GM23338 (cell line): Measurements from ENCODE around the gene ZNF674. TPM values are rescaled to one million over a fixed set of nuclear protein-coding genes. Genes with fewer than 3 reads are reported as not detected.
A peak's percentile ranks its signal among the peaks of the same experiment; 100 is the strongest.

Experiments
- ATAC-seq: fragments of 200-7000 bp; cut with Tn5 transposase; 3 replicates; pipeline ENCODE4 v1.9.1; 2020
- DNase-seq: peaks from one replicate; pipeline ENCODE4 v3.0.0-alpha.2; 2015; ENCODE audit warnings: low spot score
- H2AFZ ChIP-seq: fragments of 200-600 bp; sonication (generic); 2 replicates; pipeline ENCODE4 v1.8.0; 2016; ENCODE audit warnings: antibody characterized with exemption, mild to moderate bottlenecking, moderate library complexity
- H3F3A ChIP-seq: fragments of 200-600 bp; sonication (generic); replicated peaks from 2 replicates; pipeline ENCODE4 v1.8.0; 2017; ENCODE audit warnings: antibody characterized with exemption, mixed run types, low read depth
- H3K27ac ChIP-seq: fragments of 200-600 bp; sonication (generic); 2 replicates; pipeline ENCODE4 v1.6.1; 2016; ENCODE audit warnings: low read depth
- H3K27me3 ChIP-seq: fragments of 200-600 bp; sonication (generic); 2 replicates; pipeline ENCODE4 v1.8.0; 2016; ENCODE audit warnings: mild to moderate bottlenecking, mixed run types, moderate library complexity; ENCODE audit not compliant: insufficient read depth
- H3K36me3 ChIP-seq: fragments of 200-600 bp; sonication (generic); 2 replicates; pipeline ENCODE4 v1.8.0; 2016; ENCODE audit warnings: mild to moderate bottlenecking; ENCODE audit not compliant: insufficient read depth
- H3K4me1 ChIP-seq: fragments of 200-600 bp; sonication (generic); 2 replicates; pipeline ENCODE4 v1.8.0; 2016; ENCODE audit warnings: mild to moderate bottlenecking, moderate library complexity; ENCODE audit not compliant: insufficient read depth
- H3K4me2 ChIP-seq: fragments of 200-600 bp; sonication (generic); 2 replicates; pipeline ENCODE4 v1.7.1; 2017; ENCODE audit warnings: mixed run types
- H3K4me3 ChIP-seq: fragments of 200-600 bp; sonication (generic); 2 replicates; pipeline ENCODE4 v1.6.1; 2016; ENCODE audit warnings: mixed run types
- H3K79me2 ChIP-seq: fragments of 200-600 bp; sonication (generic); replicated peaks from 2 replicates; pipeline ENCODE4 v1.8.0; 2017; ENCODE audit warnings: mild to moderate bottlenecking; ENCODE audit not compliant: insufficient read depth
- H3K9me2 ChIP-seq: fragments of 200-600 bp; sonication (generic); 2 replicates; pipeline ENCODE4 v1.8.0; 2017; ENCODE audit not compliant: insufficient read depth
- H4K20me1 ChIP-seq: fragments of 200-600 bp; sonication (generic); replicated peaks from 2 replicates; pipeline ENCODE4 v1.8.0; 2017; ENCODE audit warnings: mild to moderate bottlenecking; ENCODE audit not compliant: insufficient read depth
- H3K27ac Mint-ChIP-seq: 2 replicates; pipeline ENCODE4 v1.8.0; 2020; ENCODE audit warnings: inconsistent platforms, mild to moderate bottlenecking, moderate library complexity, mixed read lengths
- H3K27me3 Mint-ChIP-seq: 3 replicates; pipeline ENCODE4 v1.8.0; 2022; ENCODE audit warnings: low read depth, mild to moderate bottlenecking, moderate library complexity, mixed read lengths, inconsistent platforms; ENCODE audit not compliant: insufficient read depth, poor library complexity
- H3K36me3 Mint-ChIP-seq: 3 replicates; pipeline ENCODE4 v1.8.0; 2021; ENCODE audit warnings: low read depth, mild to moderate bottlenecking, inconsistent platforms, moderate library complexity, mixed read lengths
- H3K4me1 Mint-ChIP-seq: 3 replicates; pipeline ENCODE4 v1.8.0; 2020; ENCODE audit warnings: mild to moderate bottlenecking, inconsistent platforms, mixed read lengths
- H3K4me3 Mint-ChIP-seq: 3 replicates; pipeline ENCODE4 v1.8.0; 2021; ENCODE audit warnings: moderate library complexity, mild to moderate bottlenecking, inconsistent platforms, mixed read lengths
- H3K9me3 Mint-ChIP-seq: 3 replicates; pipeline ENCODE4 v1.8.0; 2020; ENCODE audit warnings: moderate library complexity, mild to moderate bottlenecking, inconsistent platforms, mixed read lengths
- CREB1 ChIP-seq: fragments of 250-450 bp; sonication (Bioruptor Pico); IDR thresholded peaks from 2 replicates; pipeline ENCODE4 v1.5.0; 2020; ENCODE audit warnings: low read depth, mild to moderate bottlenecking, moderate library complexity
- CTCF ChIP-seq, 2 experiments: fragments of 200-600 bp in 1 of 2; sonication (generic) in 1 of 2; conservative IDR thresholded peaks; 2 replicates each; pipeline versions ENCODE4 v1.5.1 to v1.6.1; 2016 to 2017; ENCODE audit warnings: antibody characterized with exemption in 2 of 2, low read depth in 2 of 2, mild to moderate bottlenecking in 2 of 2, moderate library complexity in 1 of 2
- ETS1 ChIP-seq: IDR thresholded peaks from 2 replicates; pipeline ENCODE4 v1.6.1; 2016; ENCODE audit warnings: antibody characterized with exemption
- EZH2 ChIP-seq: fragments of 200-600 bp; sonication (generic); IDR thresholded peaks from one replicate; pipeline ENCODE4 v1.8.0; 2017; ENCODE audit warnings: antibody characterized with exemption, mild to moderate bottlenecking, low read depth; ENCODE audit not compliant: unreplicated experiment
- NANOG ChIP-seq: IDR thresholded peaks from 2 replicates; pipeline ENCODE4 v1.6.1; 2016; ENCODE audit warnings: antibody characterized with exemption, borderline replicate concordance
- POLR2AphosphoS5 ChIP-seq: IDR thresholded peaks from 2 replicates; pipeline ENCODE4 v1.6.1; 2016; ENCODE audit warnings: antibody characterized with exemption, low read depth
- REST ChIP-seq: IDR thresholded peaks from one replicate; pipeline ENCODE4 v1.6.1; 2018; ENCODE audit warnings: antibody characterized with exemption; ENCODE audit not compliant: unreplicated experiment
- ZNF331 ChIP-seq: fragments of 250-450 bp; sonication (Bioruptor Pico); IDR thresholded peaks from 2 replicates; pipeline ENCODE4 v1.5.0; 2020; ENCODE audit warnings: low read depth, mild to moderate bottlenecking, moderate library complexity
- polyA plus RNA-seq: library from polyadenylated mRNA; unstranded; fragments of >200 nt; fragmentation: Nextera tagmentation; extraction: Ambion mirVana; gene quantifications from 2 replicates; pipeline ENCODE4 v1.2.1, GENCODE V29; 2016
- total RNA-seq: library from RNA; depleted of rRNA; stranded (reverse); fragments of >200 nt; shearing (Covaris generic); gene quantifications from 2 replicates; pipeline ENCODE4 v1.2.3, GENCODE V29; 2014

Gene ZNF674
- total and polyA plus RNA-seq, 2 experiments from 2014 or later: 3.0 to 5.5 TPM

GRCh38 chrX:46584736-46585135 lies 39.5 kb upstream of the ZNF674 start (continued):
- no peak for TF ChIP-seq CTCF (conservative IDR thresholded peaks at IDR 0.05; ENCODE audit: low read depth in 2 of 2)
- TF ChIP-seq ETS1: no peak
- no peak for TF ChIP-seq EZH2
- no peak for TF ChIP-seq NANOG
- TF ChIP-seq ZNF331 (CRISPR knock-in tag): no peak
- no peak for TF ChIP-seq CREB1
- no peak for TF ChIP-seq POLR2AphosphoS5
- TF ChIP-seq REST: no peak

- H3F3A ChIP-seq: no peaks in the 10 kb centered on the region
- no peak overlapping the region for H2AFZ ChIP-seq
- no peak overlapping the region for H3K4me3 ChIP-seq
- peak overlapping the region; percentile 42; the same call in 1 of the 3 replicates for H3K4me3 Mint-ChIP-seq
- no peaks in the 10 kb centered on the region for H3K9me2 ChIP-seq
- peaks cover 59% of the 10 kb centered on the region for H3K79me2 ChIP-seq
- no peaks in the 10 kb centered on the region for H3K27me3 ChIP-seq
- peak overlapping the region; percentile 72; the same call in 1 of the 2 replicates for H3K27ac ChIP-seq
- peaks cover 33% of the 10 kb centered on the region for H3K4me1 ChIP-seq
- H3K27ac Mint-ChIP-seq: peak overlapping the region; percentile 83
- no peak overlapping the region for H3K4me2 ChIP-seq
- no peak for ATAC-seq
- H3K4me1 Mint-ChIP-seq: peaks cover 38% of the 10 kb centered on the region
- peaks cover 11% of the 10 kb centered on the region for H3K36me3 Mint-ChIP-seq
- H3K36me3 ChIP-seq: no peaks in the 10 kb centered on the region
- H3K9me3 Mint-ChIP-seq: no peaks in the 10 kb centered on the region
- H3K27me3 Mint-ChIP-seq: peaks cover 3% of the 10 kb centered on the region
- no peaks in the 10 kb centered on the region for H4K20me1 ChIP-seq
- no peak for DNase-seq
- no peak for TF ChIP-seq CTCF (conservative IDR thresholded peaks at IDR 0.05; ENCODE audit: low read depth in 2 of 2)
- no peak for TF ChIP-seq REST
- TF ChIP-seq ZNF331 (CRISPR knock-in tag): no peak
Measured at GRCh38 chrX:46582966-46583365, 37.7 kb upstream of the ZNF674 start.
